ENCODE data around the gene RHOF.

DNA sequence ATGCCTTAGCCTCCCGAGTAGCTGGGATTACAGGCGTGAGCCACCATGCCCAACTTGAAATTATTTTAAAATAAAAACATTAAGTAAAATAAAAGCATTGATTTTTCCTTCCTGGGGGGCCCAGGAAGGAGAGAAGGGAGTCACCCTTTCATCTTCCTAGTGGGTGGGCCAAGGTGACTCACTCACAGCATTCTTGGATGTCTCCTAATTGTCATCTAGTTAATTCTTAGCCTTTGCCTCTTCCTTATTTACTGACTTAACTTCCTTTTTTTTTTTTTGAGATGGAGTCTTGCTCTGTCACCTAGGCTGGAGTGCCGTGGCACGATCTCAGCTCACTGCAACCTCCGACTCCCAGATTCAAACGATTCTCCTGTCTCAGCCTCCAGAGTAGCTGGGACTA, 51.7 kb downstream of the RHOF start:
- no peak for TF ChIP-seq FOXM1 (IDR thresholded peaks at IDR 0.05; ENCODE audit: borderline replicate concordance)
- TF ChIP-seq NFRKB (IDR thresholded peaks at IDR 0.05), result no peak
- no peak for TF ChIP-seq CTBP1 (IDR thresholded peaks at IDR 0.05; ENCODE audit: borderline replicate concordance)
- no peak for TF ChIP-seq SP1 (IDR thresholded peaks at IDR 0.05)
- no peak for TF ChIP-seq FOXK2 (IDR thresholded peaks at IDR 0.05)
- TF ChIP-seq BHLHE40 (IDR thresholded peaks at IDR 0.05; ENCODE audit: borderline replicate concordance), result no peak
